DND-41 (cell line): ENCODE results near the gene EPB41L3.

Source experiments
- CTCF ChIP-seq: IDR thresholded peaks from 2 replicates; pipeline ENCODE4 v1.5.1; 2012; ENCODE audit warnings: borderline replicate concordance, low read length, moderate library complexity, mild to moderate bottlenecking; ENCODE audit not compliant: poor library complexity, severe bottlenecking; ENCODE audit errors: extremely low read depth
- EZH2 ChIP-seq: IDR thresholded peaks from 3 replicates; pipeline ENCODE4 v1.6.1; 2012; ENCODE audit warnings: borderline replicate concordance, low read depth, mild to moderate bottlenecking, moderate library complexity, low read length, inconsistent platforms; ENCODE audit not compliant: severe bottlenecking

DNA sequence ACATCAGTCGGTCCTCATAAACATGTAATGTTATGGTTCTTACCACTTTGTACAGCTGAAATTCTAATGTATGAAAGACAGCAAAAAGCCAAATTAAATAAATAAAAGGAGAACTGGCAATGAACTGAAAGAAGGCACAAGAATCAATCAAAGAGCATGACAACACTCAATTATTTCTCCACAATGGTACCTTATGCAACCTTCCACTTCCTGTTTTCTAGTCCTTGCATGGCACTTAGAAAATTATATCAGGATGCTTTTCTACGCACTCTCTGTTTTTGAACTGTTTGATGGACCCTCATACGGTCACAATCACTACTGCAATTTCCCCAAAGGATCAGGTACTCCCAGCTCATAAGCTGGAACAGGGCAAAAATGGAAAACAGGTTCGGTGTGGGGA, 81.6 kb downstream of the EPB41L3 start:
- TF ChIP-seq CTCF (no peak), EZH2 (no peak)
